ENCODE results near the gene SLC35A3.
A peak's percentile ranks its signal among the peaks of the same experiment; 100 is the strongest.
"Not testable (repeated sequence)": the region's sequence is repeated elsewhere in the genome, so short reads cannot be mapped to it uniquely, and the experiment has no call there.

The SLC35A3 gene

GRCh38 chr1:99975529-99975928 lies 5.7 kb downstream of the SLC35A3 start:
- no peak for DNase-seq

GRCh38 chr1:99977326-99977725 lies 7.5 kb downstream of the SLC35A3 start:
- not testable (repeated sequence) for DNase-seq

- no peak for DNase-seq
These were observed 8.4 kb downstream of the SLC35A3 start for GRCh38 chr1:99978218-99978617.

GRCh38 chr1:99979091-99979490 lies 9.3 kb downstream of the SLC35A3 start:
- DNase-seq: no peak

- no peak for DNase-seq
These were observed 11.1 kb downstream of the SLC35A3 start for GRCh38 chr1:99980928-99981327.

- DNase-seq: no peak
These were observed 16.9 kb downstream of the SLC35A3 start for GRCh38 chr1:99986656-99987225.

- no peak for DNase-seq
These were observed 18.5 kb downstream of the SLC35A3 start for GRCh38 chr1:99988210-99988765.

- no peak for DNase-seq
These were observed 22.4 kb downstream of the SLC35A3 start for GRCh38 chr1:99992044-99992722.

GRCh38 chr1:99992760-99993467 lies 23.1 kb downstream of the SLC35A3 start:
- DNase-seq: no peak

GRCh38 chr1:99993468-99993845 lies 23.7 kb downstream of the SLC35A3 start:
- DNase-seq: no peak

- DNase-seq: no peak
These were observed 24.7 kb downstream of the SLC35A3 start for GRCh38 chr1:99994496-99994895.

GRCh38 chr1:99996951-99997350 lies 27.2 kb downstream of the SLC35A3 start:
- DNase-seq: no peak

- no peak for DNase-seq
These were observed 31.7 kb downstream of the SLC35A3 start for GRCh38 chr1:100001462-100001861.

- no peak for DNase-seq
These were observed 35.6 kb downstream of the SLC35A3 start for GRCh38 chr1:100005424-100005823.

- DNase-seq: no peak
These were observed 36.9 kb downstream of the SLC35A3 start for GRCh38 chr1:100006688-100007087.

GRCh38 chr1:100009458-100009857 lies 39.7 kb downstream of the SLC35A3 start:
- DNase-seq: no peak

- DNase-seq: no peak
These were observed 41.0 kb downstream of the SLC35A3 start for GRCh38 chr1:100010804-100011203.

GRCh38 chr1:100019220-100019619 lies 49.4 kb downstream of the SLC35A3 start:
- no peak for DNase-seq

GRCh38 chr1:100023482-100023881 lies 53.7 kb downstream of the SLC35A3 start:
- DNase-seq: no peak

GRCh38 chr1:100027212-100027611 lies 57.4 kb downstream of the SLC35A3 start:
- DNase-seq: no peak

- peak; percentile 44 for DNase-seq
These were observed 59.0 kb downstream of the SLC35A3 start for GRCh38 chr1:100028765-100029164.

GRCh38 chr1:100034470-100034869 lies 64.7 kb downstream of the SLC35A3 start:
- no peak for DNase-seq

- DNase-seq: no peak
These were observed 65.4 kb downstream of the SLC35A3 start for GRCh38 chr1:100035214-100035613.
